ENCODE measurements around the gene OR5H1.
"Not testable (repeated sequence)": the region's sequence is repeated elsewhere in the genome, so short reads cannot be mapped to it uniquely, and the experiment has no call there.

OR5H1 gene

DNA sequence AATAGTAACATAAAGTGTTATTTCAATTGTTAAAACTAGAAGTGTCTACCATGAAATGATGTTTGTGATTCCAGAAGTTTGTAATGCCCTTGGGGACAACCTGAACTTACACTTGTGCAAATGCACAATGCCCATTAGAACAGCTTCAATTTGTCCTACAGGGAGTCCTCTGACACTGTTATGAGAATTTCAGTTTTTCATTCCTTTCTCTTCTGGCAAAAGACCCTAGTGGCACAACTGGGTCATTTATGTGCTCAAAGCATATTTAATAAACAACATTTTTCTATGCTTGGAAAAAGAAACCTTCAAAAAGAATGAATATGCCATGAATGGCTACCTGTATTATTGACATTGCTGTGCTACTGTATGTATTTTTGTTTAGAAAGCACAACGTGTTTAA is at the start of gene OR5H1:
Gene OR5H1 (plus strand): TSS at position 301 of the 400 bp plus-strand sequence. CDS start 1,977 bp downstream, outside the sequence.
- no peak for DNase-seq (ENCODE audit: low read depth in 2 of 2, low spot score in 1 of 2)

DNA sequence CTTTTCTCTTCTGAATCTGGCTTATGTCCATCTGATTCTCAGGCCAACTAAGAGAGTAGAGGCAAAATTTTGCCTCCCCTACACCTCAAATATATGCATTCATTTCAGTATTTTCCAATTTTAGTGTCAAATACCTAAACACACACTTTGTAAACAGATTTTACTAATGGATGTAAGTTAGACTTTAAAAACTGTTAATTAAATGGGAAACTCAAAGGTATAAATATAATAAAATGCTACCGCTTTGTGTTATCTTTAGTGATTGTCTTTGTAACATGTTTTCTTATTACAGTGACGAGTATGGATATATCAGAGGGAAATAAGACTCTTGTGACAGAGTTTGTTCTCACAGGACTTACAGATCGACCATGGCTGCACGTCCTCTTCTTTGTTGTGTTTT is 43.6 kb upstream of the OR5H1 start, which contains the start of gene OR5AC2:
Gene OR5AC2 (plus strand): TSS at position 301 of the 400 bp plus-strand sequence. CDS start 0 bp downstream, at position 301.
- DNase-seq (ENCODE audit: low read depth in 2 of 2, low spot score in 1 of 2) = no peak

DNA sequence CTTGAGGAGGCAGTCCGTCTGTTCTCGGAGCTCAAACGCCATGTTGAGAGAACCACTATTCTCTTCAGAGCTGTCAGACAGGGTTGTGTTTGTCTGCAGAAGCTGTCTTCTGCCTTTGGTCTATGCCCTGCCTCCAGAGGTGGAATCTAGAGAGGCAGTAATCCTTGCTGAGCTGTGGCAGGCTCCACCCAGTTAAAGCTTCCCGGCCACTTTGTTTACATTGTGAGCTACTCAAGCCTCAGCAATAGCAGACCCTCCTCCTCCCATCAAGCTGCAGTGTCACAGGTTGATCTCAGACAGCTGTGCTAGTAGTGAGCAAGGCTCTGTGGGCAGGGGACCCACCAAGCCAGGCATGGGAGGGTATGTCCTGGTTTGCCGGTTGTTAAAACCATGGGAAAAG is 34.6 kb upstream of the OR5H1 start:
- no peak for DNase-seq (ENCODE audit: low read depth in 2 of 2, low spot score in 1 of 2)

DNA sequence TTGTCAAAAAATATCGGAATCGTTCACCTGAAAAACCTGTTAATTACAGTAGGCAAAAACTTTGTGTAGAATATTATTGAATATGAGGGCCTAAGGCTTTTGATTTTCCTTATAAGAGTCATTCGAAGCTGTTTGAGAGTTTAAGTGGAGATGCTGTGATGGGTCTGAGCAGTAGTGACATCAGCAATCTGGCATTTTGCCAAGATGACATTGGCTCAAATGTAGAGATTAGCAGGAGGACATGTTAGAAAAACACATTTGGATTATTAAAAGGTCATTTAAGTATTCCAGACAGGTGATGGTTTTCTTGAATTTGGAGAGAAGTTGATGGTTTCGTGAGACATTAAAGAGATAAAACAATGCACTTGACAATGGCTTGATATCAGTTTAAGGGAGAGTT is 30.7 kb upstream of the OR5H1 start:
- DNase-seq (ENCODE audit: low read depth in 2 of 2, low spot score in 1 of 2) = no peak

DNA sequence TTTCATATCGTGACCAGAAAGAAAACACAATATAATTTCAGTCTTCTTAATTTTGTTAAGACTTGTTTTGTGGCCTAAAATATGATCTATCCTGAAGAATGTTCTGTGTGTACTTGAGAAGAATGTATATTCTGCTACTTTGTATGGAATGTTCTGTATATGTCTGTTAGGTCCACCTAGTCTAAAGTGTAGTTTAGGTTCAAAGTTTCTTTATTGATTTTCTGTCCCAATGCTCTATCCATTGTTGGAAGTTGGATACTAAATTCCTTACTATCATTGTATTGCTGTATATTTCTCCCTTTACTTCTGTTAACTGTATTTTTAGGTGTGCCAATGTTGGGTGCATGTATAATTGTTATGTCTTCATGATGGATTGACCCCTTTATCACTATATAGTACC is 22.4 kb upstream of the OR5H1 start:
- no peak for DNase-seq (ENCODE audit: low read depth in 2 of 2, low spot score in 1 of 2)

DNA sequence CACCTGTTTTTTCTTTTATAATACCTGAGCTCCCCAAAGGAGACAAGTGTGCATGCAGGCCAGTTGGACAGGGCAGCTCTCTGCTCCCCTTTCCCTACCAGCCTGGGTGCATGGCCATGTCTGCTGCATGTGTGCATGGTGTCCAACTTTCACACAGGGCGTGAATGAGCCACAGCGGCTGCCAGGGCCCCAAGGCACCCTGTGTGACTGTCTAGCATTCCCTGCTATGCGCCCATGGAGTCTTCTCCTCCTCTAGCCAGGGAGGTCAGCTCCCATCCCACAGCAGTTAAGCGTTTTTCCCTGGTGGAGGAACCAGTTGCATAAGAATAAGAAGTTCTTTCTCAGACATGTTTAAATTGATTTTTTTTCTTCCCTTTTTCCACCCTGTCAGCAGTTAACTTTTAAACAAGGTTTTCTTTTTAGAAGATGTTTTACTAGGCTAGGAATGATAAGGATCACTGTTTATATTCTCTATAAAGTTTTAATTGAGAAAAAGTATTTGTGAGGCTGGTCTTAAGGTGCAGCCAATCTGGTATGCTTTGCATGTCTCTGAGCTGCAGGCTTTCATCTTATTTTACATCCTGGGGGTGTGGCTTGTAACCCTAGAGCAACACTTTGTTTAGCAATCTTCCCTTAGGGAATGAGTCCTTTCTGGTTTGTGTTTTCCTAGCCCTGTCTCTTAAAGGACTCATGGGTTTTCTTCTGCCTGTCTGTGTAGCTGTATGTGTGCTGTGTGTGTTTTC is 20.5 kb upstream of the OR5H1 start:
- DNase-seq (ENCODE audit: low read depth in 2 of 2, low spot score in 1 of 2) = no peak

DNA sequence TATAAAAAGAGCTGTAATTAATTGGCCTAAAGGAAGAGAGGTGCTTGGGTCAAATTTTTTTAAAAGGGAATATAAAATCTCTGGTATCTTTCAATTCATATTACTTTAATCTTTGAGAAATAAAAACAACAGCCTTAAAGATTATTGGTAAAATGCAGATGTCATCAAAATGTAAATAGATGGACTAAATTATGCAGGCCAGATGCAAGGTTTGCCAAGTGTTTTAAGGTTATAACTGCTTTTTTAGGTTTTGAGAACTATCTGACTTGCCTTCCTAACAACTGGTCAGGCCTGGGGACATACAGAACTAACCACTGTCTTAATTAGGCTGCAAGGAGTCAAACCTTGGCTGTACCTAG is 20.0 kb upstream of the OR5H1 start:
- no peak for DNase-seq (ENCODE audit: low read depth in 2 of 2, low spot score in 1 of 2)

DNA sequence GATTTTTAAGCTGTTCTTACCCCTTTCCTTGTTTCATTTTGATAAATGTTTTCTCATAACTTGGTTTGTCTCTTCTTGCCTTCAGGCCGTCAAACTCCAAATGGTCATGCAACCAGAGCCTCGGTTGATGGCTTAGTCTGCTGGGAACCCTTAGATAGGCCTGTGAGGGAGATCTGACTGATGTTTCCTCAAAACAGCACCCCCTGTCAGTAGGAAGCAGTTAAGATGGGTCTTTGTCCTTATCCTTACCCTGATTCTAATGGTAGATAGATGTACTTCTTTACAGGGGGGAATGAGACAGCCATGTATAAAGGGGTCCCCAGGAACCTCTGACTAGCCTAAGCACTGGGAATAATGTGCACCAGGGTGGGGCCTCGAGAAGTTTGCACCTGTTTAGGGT is 16.3 kb upstream of the OR5H1 start:
- DNase-seq (ENCODE audit: low read depth in 2 of 2, low spot score in 1 of 2) = no peak

DNA sequence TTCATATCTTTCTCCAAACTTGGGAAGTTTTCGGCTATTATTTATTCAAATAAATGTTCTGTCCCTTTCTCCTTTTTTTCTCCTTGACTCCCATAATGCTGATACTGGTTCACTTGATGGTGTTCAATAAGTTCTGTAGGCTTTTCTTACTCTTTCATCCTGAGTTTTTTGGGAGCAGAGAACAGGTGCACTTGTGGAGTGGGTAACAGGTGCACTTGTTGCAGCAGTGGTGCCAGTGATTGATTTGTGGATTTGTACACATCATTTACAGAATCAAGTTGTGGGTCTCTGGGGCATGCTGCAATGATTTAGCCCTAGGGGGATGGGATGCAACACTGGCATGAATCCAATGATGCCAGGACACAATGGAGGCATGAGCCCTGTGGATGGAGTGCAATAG is 14.8 kb upstream of the OR5H1 start:
- no peak for DNase-seq (ENCODE audit: low read depth in 2 of 2, low spot score in 1 of 2)

DNA sequence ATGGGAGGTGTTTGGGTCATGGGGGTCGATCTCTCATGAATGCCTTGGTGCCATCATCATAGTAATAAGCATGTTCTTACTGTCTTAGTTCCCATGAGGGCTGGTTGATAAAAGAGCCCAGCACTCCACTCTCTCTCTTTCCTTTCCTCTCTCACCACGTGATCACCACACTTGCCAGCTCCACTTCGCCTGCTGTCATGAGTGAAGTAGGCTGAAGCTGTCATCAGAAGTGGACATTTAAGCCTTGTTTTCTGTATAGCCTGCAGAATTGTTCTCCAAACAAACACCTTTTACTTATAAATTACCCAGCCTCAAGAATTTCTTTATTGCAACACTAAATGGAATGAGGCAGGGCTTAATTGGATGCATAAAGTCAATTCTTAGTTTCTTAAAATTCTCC is 6.1 kb downstream of the OR5H1 start:
- DNase-seq (ENCODE audit: low read depth in 2 of 2, low spot score in 1 of 2) = no peak

DNA sequence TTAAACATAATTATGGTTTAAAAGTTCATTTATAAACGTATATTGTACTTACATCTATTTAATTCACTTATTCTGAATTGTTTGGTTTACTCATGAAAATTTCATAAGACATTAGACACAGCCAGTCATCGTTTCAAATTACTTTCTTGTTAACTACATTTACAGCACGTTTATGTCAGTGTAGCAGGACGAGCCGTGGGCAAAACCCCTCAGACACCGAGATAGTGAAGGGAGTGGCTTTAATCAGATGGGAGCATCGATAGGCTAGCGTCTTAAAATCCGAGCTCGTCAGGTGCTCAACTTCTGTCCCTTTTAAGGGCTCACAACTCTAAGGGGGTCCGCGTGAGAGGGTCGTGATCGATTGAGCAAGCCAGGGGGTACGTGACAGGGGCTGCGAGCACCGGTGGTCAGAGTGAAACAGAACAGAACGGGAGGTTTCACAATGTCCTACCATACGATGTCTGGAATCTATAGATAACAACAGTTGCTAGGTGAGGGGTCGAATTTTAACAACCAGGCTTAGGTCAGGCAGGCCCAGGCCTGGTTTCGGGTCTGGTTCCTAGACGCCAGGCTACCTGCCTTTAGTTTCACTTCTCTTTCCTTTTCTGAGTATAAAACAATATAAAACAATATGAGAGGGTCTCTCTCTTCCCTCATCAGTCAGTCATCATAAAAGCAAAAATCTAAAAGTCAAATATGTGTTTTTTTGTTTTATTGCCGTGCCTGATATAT is 7.5 kb downstream of the OR5H1 start:
- not testable (repeated sequence) for DNase-seq (ENCODE audit: low read depth in 2 of 2, low spot score in 1 of 2)

DNA sequence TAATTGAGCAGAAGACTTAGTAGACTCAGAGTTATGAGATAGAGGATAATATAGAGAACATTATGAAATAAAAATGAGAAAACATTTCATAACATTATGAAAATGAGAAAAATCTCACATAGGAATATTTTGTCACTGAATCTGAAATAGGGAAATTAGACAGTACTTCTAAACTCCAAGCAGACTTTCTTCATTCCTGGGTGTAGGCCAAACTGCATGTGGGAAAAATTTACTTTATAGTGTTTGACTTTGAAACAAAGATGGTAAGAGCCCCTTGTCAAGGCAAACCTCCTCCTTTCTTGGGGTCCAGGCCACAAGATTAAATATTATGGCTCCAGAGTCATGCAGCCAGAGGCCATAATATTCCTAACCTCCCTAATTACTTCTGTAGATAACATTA is 10.0 kb downstream of the OR5H1 start:
- DNase-seq (ENCODE audit: low read depth in 2 of 2, low spot score in 1 of 2) = no peak

DNA sequence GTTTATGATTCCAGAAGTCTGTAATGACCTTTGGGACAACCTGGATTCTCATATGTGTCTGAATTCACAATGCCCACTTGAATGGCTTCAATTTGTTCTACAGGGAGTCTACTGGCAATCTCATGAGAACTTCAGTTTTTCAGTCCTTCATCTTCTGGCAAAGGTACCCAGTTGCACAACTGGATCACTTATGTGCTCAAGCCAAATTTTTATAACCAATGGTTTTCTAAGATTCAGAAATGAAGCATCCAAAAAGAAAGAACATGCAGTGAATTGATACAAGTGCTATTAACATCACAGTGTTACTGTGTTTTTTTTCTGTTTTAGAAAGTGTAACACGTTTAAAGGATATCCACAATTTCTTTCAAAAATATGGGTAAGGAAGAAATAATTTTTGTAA is 16.7 kb downstream of the OR5H1 start, which contains the start of gene OR5H14:
Gene OR5H14 (plus strand): TSS at position 301 of the 400 bp plus-strand sequence. CDS start 1,907 bp downstream, outside the sequence.
- no peak for DNase-seq (ENCODE audit: low read depth in 2 of 2, low spot score in 1 of 2)

DNA sequence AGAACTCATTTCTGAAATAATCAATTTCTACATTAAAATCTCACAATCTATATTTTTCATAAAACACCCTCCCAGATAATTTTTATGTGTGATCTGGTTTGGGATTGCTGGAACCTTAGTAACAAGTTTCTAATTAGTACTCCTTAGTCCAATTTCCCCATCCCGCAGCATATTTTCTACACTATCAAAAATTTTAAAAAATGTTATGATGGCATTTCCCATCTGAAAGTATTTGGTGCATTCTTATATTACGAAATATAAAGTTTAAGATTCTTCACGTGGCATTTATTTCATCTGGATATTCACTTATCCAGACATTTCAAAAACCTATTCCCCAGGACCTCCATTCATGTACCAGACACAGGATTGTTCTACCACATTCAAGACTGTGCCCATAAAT is 18.2 kb downstream of the OR5H1 start:
- DNase-seq (ENCODE audit: low read depth in 2 of 2, low spot score in 1 of 2) = no peak

DNA sequence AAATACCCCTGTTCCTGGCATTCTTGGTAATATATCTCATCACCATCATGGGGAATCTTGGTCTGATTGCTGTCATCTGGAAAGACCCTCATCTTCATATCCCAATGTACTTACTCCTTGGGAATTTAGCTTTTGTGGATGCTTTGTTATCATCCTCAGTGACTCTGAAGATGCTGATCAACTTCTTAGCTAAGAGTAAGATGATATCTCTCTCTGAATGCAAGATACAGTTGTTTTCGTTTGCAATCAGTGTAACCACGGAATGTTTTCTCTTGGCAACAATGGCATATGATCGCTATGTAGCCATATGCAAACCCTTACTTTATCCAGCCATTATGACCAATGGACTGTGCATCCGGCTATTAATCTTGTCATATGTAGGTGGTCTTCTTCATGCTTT is 18.9 kb downstream of the OR5H1 start:
- DNase-seq (ENCODE audit: low read depth in 2 of 2, low spot score in 1 of 2) = not testable (repeated sequence)

DNA sequence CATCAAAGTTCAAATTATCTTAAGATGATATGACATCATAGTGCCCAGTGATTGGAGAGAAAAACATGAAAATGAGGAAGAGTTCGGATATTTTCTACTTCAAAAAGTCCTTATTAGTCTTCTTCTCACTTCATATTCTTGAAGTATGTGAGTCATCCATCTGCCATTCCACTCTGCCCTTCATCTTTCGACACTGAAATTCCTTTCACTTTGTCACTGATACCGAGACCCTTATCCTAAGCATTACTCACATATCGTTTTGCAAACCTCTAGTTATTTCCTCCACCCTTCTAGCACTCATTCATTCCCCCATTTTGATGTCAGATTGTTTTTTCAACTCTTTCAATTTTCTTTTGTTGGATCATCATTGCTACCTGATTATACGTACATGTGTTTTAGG is 20.7 kb downstream of the OR5H1 start:
- DNase-seq (ENCODE audit: low read depth in 2 of 2, low spot score in 1 of 2) = no peak

DNA sequence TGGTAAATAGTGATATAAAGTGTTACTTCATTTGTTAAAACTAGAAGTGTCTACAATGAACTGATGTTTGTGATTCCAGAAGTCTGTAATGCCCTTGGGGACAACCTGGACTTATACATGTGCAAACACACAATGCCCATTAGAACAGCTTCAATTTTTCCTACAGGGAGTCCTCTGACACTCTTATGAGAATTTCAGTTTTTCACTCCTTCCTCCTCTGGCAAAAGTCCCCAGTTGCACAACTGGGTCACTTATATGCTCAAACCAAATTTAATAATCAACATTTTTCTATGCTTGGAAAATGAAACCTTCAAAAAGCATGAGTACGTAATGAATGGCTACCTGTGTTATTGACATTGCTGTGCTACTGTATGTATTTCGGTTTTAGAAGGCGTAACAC is 35.9 kb downstream of the OR5H1 start, which contains the start of gene OR5H15:
Gene OR5H15 (plus strand): TSS at position 301 of the 400 bp plus-strand sequence. CDS start 2,004 bp downstream, outside the sequence.
- no peak for DNase-seq (ENCODE audit: low read depth in 2 of 2, low spot score in 1 of 2)

DNA sequence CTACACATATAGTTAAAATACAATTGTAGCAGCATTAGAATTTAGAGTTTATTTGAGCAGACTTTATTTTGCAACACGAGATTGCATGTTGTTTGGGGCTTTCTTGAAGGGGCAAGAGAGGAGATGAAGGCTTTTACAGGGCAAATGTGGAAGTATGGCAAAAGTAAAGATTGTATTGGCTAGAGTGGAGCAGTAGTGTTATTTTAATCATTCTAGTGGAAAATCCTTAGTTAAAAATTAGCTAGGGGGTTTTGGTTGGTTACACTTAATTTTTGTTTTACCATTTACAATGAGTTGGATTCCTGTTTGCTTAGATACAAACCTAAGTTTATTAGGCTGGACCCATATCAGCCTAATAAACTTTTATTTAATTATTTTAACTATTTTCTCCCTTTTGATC is 40.5 kb downstream of the OR5H1 start:
- DNase-seq (ENCODE audit: low read depth in 2 of 2, low spot score in 1 of 2) = no peak

DNA sequence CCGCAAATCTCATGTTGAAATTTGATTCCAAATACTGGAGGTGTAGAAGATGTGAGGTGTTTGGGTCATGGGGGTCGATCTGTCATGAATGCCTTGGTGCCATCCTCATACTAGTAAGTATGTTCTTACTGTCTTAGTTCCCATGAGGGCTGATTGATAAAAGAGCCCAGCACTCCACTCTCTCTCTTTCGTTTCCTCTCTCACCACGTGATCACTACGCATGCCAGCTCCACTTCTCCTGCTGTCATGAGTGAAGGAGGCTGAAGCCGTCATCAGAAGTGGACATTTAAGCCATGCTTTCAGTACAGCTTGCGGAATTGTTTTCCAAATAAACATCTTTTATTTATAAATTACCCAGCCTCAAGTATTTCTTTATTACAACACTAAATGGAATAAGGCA is 42.1 kb downstream of the OR5H1 start:
- DNase-seq (ENCODE audit: low read depth in 2 of 2, low spot score in 1 of 2) = no peak

DNA sequence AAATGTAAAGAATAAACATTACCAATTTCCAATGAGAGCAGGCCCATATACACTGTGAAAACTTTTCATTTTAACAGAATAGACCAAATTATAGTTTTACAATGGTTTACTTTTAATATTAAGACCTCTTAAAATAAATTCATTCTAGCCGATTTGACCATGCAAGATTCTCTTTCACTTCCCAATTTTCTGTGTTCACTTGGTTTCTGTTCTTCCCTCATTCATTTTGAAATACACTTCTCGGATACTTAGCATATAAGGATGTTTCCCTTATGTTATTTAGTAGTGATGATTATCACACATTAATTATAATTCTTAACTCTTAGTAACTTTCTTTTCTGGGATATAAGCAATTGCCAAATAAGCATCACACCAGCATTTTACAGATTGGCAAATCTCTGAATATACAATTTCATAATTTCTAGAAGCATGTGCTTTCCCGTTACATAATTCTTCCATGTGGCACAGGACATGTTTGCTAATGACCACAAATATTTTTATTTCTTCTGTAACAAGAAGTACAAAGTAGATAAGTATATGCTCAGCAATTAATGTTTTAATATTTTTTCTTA is 49.9 kb downstream of the OR5H1 start:
- no peak for DNase-seq (ENCODE audit: low read depth in 2 of 2, low spot score in 1 of 2)

DNA sequence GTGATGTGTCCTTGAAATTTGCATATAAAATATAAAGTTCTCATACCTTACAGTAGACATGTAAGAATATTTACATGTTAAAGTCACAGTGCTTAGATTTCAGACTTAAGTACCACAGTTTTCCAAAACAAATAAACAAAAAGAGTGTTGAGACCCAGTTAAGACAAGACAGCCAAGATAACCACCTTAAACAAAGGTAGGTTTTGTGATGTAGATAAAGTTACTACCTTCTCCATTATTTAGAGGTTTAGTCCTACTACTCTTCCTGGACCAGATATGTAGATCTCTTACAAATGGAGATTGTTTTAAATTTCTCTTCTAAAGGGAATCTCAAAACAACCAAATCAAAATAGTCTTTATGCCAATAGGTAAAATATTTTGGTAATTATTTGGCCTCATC is 51.7 kb downstream of the OR5H1 start:
- DNase-seq (ENCODE audit: low read depth in 2 of 2, low spot score in 1 of 2) = no peak

DNA sequence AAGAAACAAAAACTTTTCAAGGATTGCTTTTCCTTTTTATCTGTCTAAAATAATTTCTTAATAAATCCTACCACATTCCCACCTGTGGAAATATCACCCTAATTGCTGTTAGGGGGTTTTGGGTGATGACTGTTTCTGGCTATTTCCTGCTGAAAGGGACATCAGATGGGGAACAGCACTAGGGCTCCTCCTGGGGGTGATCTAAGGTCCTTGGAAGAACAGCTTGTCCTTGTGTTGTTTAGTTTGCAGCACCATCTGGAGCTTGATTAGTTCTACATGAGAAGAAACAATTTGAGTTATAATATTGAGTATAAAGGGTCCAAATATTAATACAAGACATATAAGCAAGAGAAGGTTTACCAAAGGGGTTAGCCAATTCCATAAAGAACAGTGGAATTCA is 54.7 kb downstream of the OR5H1 start:
- DNase-seq (ENCODE audit: low read depth in 2 of 2, low spot score in 1 of 2) = no peak

Measured in stimulated activated CD8-positive, alpha-beta memory T cell treated with anti-CD3 and anti-CD28 coated beads, Interleukin-4, amount 100 ng/mL, for 1 hour (primary cell).